D721Med (cell line): ENCODE measurements around the gene P4HA2.

Experiments
- DNase-seq: peaks from one replicate; pipeline ENCODE4 v3.0.0; 2011; ENCODE audit warnings: low spot score; ENCODE audit not compliant: insufficient read length
- FAIRE-seq: peaks from 2 replicates; lab custom pipeline; 2011; peaks lifted over from hg19 to GRCh38; lab: Jason Lieb, UNC
- CTCF ChIP-seq: IDR thresholded peaks from 2 replicates; pipeline ENCODE4 v1.5.1; 2012; ENCODE audit warnings: mild to moderate bottlenecking, control low read depth; ENCODE audit not compliant: insufficient read depth; ENCODE audit errors: missing control alignments

P4HA2 gene

GRCh38 chr5:132233811-132234683 lies 6.4 kb upstream of the P4HA2 start:
- FAIRE-seq, result no peak
- DNase-seq, result no peak
- no peak for TF ChIP-seq CTCF

- no peak for FAIRE-seq
- no peak for TF ChIP-seq CTCF
These were observed 5.4 kb upstream of the P4HA2 start for GRCh38 chr5:132233081-132233480.

GRCh38 chr5:132232465-132232864 lies 4.8 kb upstream of the P4HA2 start:
- FAIRE-seq (no peak), DNase-seq (no peak)
- TF ChIP-seq CTCF, result no peak

More at GRCh38 chr5:132233081-132233480, 5.4 kb upstream of the P4HA2 start:
- DNase-seq, result no peak

- no peak for TF ChIP-seq CTCF
- FAIRE-seq, result no peak
- DNase-seq, result no peak
These were observed 3.2 kb upstream of the P4HA2 start for GRCh38 chr5:132230871-132231270.

- FAIRE-seq, result no peak
- no peak for TF ChIP-seq CTCF
- DNase-seq, result no peak
These were observed 1.6 kb upstream of the P4HA2 start for GRCh38 chr5:132229236-132229635.

- TF ChIP-seq CTCF, result no peak
- FAIRE-seq (no peak), DNase-seq (no peak)
These were observed 785 bp upstream of the P4HA2 start for GRCh38 chr5:132228241-132229035.

- no peak for TF ChIP-seq CTCF
- FAIRE-seq (no peak), DNase-seq (no peak)
These were observed 493 bp downstream of the P4HA2 start for GRCh38 chr5:132227235-132227484.
